ENCODE data around the gene PTPN7. TPM values are rescaled to one million over a fixed set of nuclear protein-coding genes. Genes with fewer than 3 reads are reported as not detected.

The PTPN7 gene
- total and polyA plus RNA-seq, 2 of the 13 experiments (the other 11 are each of a cell fraction or from before 2014, with no cell fraction given) = not detected

GRCh38 chr1:202189918-202190715 is 29.7 kb upstream of the PTPN7 start:
- peak; percentile 89 for FAIRE-seq
- H3K27me3 ChIP-seq (ENCODE audit: control insufficient read depth in 1 of 2, insufficient read depth in 2 of 2, low read length in 2 of 2) = peaks cover 11 to 14% of the 10 kb centered on the region in 2 experiments
- BruUV-seq (replicated peaks) = no TSS peak
- no peaks in the 10 kb centered on the region for H3K79me2 ChIP-seq (ENCODE audit: insufficient read depth, low read length)
- CTCF ChIA-PET (ENCODE audit: low intra/inter-chr PET ratio, low total read pairs) = interaction anchor here (1.9 kb wide), 1 partner anchor 126 kb away, joined by 15 read pairs; no protein-coding TSS in a partner anchor
- no peaks in the 10 kb centered on the region for H3K36me3 ChIP-seq (replicated peaks in 1 of 2; ENCODE audit: control insufficient read depth in 1 of 2, insufficient read depth in 2 of 2, low read length in 2 of 2)
- peak overlapping the region; percentile 12 to 67 (median 50); a peak in 4 of 6 replicates for H3K4me3 ChIP-seq (replicated peaks in 1 of 3; ENCODE audit: insufficient read depth in 1 of 3, low read depth in 2 of 3, low read length in 3 of 3)
- POLR2A ChIA-PET = interaction anchor here (1.0 to 1.6 kb wide), 4 partner anchors 10 to 180 kb away, joined by 3 to 4 read pairs (median 3); partner anchors contain the start of genes ELF3 and UBE2T
- H3K9ac ChIP-seq (ENCODE audit: insufficient read depth, low read depth, low read length) = peak overlapping the region; percentile 13; the same call in 1 of the 2 replicates
- H4K20me1 ChIP-seq (ENCODE audit: insufficient read depth, low read length) = no peaks in the 10 kb centered on the region
- in situ Hi-C loops (cut with HindIII; ENCODE audit: extremely low pct_ligation_motif_present, low pct_unique_long_range_greater_than_20kb) = loop anchor here (5.0 to 10.0 kb wide), 2 partner anchors 127 to 525 kb away; partner anchors contain the start of gene SYT2
- H2AFZ ChIP-seq (ENCODE audit: low read length) = no peak overlapping the region
- peak overlapping the region; percentile 93 for H3K27ac ChIP-seq (ENCODE audit: extremely low read length, insufficient read depth, low read length)
- peak; percentile 79 for ATAC-seq
- DNase-seq (ENCODE audit: low spot score) = peak; percentile 72
- WGBS (ENCODE audit: low lambda C conversion rate) = 0% methylated on average over 4 of the region's 7 CpGs
- intact Hi-C loops (cut with micrococcal nuclease; ENCODE audit: unreplicated experiment) = loop anchor here (2.0 to 5.0 kb wide), 2 partner anchors 47 to 529 kb away; no protein-coding TSS in a partner anchor
- H3K4me1 ChIP-seq (ENCODE audit: insufficient read depth, low read length) = peaks cover 52% of the 10 kb centered on the region
- peak overlapping the region; percentile 79 for H3K4me2 ChIP-seq (ENCODE audit: low read depth, low read length)
- no peaks in the 10 kb centered on the region for H3K9me3 ChIP-seq (ENCODE audit: low read length)
- TF ChIP-seq ZNF296 (CRISPR knock-in tag; conservative IDR thresholded peaks at IDR 0.05) (peak; percentile 65; the same call in 1 of the 2 replicates), EEA1 (CRISPR knock-in tag; IDR thresholded peaks at IDR 0.05; ENCODE audit: borderline replicate concordance) (no peak), CBX1 (IDR thresholded peaks at IDR 0.05; ENCODE audit: low read depth) (no peak), ZBTB33 (CRISPR knock-in tag; IDR thresholded peaks at IDR 0.05) (no peak), ZFP36 (IDR thresholded peaks at IDR 0.05; ENCODE audit: borderline replicate concordance, low read depth, low read length, partially characterized antibody) (peak; percentile 27), HMGXB3 (CRISPR knock-in tag; IDR thresholded peaks at IDR 0.05; ENCODE audit: borderline replicate concordance) (no peak), ZFP90 (CRISPR knock-in tag; IDR thresholded peaks at IDR 0.05; ENCODE audit: borderline replicate concordance) (no peak), UBTF (CRISPR knock-in tag; IDR thresholded peaks at IDR 0.05) (0 out of 2 replicates have a peak, but pooled peaks have one; percentile 5)
- TF ChIP-seq, protein P1, sequence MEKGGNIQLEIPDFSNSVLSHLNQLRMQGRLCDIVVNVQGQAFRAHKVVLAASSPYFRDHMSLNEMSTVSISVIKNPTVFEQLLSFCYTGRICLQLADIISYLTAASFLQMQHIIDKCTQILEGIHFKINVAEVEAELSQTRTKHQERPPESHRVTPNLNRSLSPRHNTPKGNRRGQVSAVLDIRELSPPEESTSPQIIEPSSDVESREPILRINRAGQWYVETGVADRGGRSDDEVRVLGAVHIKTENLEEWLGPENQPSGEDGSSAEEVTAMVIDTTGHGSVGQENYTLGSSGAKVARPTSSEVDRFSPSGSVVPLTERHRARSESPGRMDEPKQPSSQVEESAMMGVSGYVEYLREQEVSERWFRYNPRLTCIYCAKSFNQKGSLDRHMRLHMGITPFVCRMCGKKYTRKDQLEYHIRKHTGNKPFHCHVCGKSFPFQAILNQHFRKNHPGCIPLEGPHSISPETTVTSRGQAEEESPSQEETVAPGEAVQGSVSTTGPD (CRISPR knock-in tag; IDR thresholded peaks at IDR 0.05) = no peak
- TF ChIP-seq, protein P2, sequence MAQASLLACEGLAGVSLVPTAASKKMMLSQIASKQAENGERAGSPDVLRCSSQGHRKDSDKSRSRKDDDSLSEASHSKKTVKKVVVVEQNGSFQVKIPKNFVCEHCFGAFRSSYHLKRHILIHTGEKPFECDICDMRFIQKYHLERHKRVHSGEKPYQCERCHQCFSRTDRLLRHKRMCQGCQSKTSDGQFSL (CRISPR knock-in tag; IDR thresholded peaks at IDR 0.05) = no peak
